ENCODE data around the gene CDR2.
"Not testable (repeated sequence)": the region's sequence is repeated elsewhere in the genome, so short reads cannot be mapped to it uniquely, and the experiment has no call there.

Gene CDR2

GRCh38 chr16:22322741-22323140 lies 51.7 kb downstream of the CDR2 start:
- DNase-seq = no peak

DNA sequence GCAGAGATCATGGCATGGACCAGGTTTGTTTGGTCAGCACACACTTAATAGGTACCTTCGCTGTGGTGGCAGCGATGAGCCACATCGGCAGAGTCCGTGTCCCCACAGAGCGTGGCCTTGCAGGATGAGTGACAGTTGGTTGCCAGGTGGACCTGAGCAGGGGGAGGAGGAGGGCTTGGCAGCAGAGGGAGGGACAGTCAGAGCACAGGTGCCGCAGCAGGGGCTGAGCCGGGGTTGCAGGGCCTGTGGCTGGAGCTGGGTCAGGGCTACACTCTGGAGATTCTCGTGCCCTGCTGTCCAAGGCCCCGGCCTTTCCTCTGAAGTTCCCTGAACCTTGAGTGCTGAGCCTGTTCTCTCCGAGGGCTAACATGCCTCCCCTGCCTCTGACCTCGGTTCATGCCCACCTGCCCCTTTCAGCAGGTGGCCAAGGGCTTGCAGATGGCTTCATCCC lies 52.4 kb downstream of the CDR2 start:
- DNase-seq = no peak

DNA sequence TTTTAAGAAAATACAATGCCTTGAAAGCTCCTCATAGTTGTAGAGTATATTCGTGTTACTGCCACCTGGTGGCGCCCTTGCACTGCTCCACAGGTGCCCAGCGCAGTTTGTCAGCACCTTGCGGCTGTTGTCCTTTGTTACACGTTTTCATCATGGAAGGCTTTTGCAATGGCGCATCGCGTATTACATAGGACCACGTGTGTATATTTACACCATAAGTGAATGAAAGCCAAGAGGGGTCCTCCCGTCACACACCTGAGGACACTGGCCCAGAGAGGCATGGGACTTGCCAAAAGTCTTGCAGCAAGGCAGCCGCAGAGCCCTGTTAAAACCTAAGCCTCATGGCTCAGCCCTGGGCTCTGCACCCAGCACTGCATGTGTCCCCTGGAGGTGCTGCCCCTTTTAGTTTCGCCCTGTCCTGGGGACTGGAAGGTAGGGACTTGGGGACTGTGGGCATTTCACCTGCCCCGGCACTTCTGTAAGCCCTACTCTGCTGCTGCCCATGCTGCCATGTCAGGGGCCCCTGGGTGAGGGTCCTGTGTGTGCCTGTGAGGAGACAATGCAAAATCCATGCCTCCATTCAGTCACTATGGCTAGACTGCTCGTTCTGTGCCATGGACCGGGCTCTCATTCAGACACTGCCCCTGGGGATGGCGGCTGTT lies 52.9 kb downstream of the CDR2 start:
- peak; percentile 67 for DNase-seq

DNA sequence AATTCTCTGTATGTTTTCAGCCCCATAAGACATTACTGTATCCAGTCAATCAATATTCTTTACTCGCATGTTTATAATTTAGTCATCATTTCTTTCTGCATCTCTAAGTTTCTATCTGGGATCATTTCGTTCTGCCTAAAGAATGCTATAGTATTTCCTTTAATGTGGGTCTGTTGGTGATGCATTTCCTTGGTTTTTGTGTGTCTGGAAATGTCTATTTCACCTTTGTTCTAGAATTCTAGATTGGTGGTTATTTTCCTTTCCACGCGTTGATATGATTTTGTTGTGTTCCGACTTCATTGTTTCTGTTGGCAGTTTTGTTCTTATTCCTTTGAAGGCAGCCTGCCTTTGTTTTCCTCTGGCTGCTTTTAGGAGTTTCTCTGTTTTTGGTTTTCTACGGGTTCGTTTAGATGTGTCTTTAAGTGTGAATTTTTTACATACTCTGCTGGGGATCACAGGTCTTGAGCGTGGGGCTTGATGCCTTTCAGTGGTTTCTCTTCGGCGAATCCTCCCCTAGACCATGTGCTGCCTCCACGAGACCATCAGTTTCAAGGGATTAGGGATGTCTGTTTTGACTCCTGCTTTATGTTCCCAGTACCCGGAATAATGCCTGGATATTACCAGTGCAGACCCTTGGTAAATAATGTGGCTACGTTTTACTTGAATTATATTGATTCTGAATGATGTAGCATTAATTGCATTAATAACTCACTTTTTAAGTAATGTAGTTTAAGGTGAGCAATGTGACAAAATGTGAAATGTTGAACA lies 53.7 kb downstream of the CDR2 start:
- DNase-seq = no peak

DNA sequence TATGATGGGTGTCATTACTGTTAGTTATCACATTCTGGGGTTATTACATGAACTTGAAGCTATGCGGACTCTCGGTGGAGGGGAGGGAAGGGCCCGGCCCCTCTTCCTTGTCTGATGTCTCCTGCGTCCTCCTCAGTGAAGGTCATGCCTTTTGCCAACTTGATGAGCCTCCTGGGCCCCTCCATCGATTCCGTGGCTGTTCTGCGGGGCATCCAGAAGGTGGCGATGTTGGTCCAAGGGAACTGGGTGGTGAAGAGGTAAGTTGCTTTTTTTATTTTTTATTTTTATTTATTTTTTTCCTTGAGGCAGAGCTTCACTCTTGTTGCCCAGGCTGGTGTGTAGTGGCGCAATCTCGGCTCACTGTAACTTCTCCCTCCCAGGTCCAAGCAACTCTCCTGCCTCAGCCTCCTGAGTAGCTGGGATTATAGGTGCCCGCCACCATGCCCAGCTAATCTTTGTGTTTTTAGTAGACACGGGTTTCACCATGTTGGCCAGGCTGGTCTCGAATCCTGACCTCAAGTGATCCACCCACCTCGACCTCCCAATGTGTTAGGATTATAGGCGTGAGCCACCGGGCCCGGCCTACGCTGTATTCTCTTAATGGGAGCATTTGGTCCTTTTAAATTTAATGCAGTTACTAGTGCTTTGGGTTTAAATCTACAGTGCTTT lies 55.6 kb downstream of the CDR2 start:
- DNase-seq = peak; percentile 59

DNA sequence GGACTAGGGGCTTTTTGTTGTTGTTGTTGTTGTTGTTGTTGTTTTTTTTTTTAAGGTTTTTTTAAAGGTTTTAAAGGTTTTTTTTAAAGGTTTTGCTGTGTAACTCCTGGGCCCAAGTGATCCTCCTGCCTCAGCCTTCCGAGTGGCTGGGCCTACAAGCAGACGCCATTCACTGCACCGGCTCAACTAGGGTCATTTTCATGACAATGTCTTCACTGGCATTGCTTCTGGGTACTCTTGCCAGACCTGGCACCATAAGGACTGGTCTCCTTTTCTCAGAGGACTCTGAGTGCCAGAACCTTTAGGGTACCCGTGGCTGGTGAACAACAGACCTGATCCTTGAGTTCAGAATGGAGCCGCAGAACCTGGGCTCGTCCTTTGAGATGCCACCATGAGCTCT lies 56.8 kb downstream of the CDR2 start:
- DNase-seq = no peak

DNA sequence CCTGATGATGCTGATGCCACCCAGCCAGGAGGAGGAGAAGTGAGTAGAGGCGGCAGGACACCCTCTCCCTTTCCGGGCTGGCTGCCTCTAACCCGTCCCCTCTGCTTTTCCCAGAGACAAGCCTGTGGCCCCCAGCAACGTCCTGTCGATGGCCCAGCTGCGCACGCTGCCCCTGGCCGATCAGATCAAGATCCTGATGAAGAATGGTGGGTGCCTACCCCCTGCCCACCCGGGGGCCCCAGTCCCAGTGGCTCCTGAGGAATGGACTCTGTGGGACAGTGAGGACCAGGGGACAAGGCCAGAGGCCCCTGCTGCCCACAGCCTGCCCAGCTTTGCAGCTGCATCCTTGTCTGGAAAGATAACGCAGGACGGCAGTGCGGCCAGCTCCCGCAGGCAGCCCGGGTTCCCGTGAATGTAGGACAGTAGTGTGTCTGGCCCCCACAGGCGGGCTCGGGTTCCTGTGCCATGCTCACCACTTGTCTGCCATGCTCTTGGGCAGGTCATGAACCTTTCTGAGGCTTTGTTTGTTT lies 57.4 kb downstream of the CDR2 start:
- no peak for DNase-seq

DNA sequence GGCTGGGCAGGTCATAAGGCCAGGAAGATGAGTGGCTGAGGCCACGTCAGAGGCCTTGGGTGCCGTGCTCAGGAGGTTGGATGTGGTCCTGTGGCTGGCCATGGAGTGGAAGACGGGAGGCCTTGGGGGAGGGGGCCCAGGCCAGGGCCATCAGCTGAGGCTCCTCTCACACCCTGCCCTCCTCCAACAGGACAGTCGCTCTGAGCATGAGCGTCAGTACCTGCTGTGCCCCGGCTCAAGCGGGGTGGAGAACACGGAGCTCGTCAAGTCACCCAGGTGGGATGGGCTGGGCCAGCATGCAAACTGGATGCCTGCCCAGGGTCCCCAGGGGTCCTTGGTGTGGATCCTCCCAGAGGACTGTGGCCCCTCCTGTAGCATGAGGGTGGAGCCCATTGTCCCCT lies 58.0 kb downstream of the CDR2 start:
- DNase-seq = no peak

DNA sequence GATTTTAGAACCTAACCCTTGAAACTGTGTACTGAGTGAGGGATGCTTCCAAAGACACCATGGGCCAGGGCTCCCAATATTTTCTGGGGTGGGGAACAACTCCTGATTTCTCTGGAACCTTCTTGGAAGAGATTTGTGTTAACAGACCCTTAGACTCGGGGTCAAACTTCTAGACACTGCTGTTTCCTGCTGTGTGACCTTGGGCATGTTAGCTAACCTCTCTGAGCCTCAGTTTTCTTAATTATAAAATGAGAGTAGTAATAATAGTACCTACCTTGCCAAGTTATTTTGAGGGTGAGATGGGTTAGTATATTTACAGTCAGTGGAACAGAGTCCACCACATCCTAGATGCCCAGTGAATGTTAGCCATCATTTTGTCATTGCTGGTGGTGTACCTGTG lies 58.4 kb downstream of the CDR2 start:
- DNase-seq = no peak

GRCh38 chr16:22314661-22315626 lies 59.5 kb downstream of the CDR2 start:
- no peak for DNase-seq

DNA sequence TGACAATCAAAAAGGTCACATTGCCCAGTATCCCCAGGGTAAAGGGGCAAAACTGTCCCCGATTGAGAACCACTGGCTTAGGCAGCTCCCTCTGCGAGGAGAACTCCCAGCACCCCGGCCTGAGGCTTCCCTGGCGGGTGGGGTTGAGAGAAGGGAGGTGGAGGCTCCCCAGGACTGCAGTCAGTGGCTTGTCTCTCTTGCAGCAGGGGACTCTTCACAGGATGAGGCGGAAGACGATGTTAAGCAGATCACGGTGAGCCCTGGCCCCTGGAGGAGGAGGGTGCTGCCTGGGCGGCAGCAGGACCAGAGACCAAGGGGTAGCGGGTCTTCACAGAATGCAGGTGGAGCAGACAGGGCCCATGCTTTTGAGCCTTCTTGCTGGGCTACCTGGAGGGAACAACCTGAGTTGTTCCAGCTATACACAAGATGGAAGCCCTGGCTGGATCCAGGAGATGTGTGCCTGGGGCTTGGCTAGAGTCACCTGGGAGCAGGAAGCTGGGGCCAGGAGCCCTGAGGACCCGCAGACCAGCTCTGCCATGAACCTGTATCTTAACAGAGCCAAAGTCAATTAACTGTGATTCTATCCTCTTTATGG lies 60.4 kb downstream of the CDR2 start:
- DNase-seq = no peak

DNA sequence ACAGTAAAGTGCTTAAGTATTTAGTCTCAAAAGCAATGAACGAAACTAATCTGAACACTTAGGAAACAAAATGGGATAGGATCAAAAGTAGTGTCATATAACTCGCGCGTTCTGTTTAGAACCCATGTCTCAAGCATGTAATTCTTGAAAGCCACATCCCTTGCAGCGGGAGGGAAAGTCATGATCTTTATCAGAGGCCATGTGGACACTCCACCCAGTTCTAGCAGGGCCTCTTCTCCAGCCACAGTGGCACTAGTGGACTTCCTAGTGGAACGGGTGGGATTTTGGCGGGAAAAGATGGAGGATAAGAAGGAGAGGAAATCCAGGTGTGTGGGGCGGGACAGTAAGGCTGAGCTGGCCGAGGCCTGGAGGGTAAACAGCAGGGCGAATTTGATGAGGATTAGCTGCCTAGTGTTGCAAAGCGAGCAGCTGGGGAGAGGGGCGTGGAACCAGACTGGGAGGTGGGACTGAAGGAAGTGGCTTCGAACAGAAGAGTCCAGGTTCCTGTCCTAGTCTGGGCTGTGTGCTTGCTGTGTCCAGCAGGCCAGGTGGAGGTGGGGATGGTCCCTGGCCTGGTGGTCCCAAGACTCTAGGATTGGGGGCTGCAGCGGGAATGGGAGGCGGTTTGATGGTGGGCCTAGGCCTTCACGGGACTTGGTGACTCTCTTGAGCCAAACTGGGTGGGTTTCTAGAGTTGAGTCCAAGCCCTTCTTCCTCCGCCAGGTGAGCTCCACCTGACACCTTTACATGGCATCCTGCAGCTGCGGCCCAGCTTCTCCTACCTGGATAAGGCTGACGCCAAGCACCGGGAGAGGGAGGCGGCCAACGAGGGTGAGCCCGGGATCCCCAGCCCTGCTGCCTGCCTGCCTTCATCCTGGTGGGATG lies 61.3 kb downstream of the CDR2 start:
- DNase-seq = no peak

- DNase-seq = no peak
Measured at GRCh38 chr16:22311520-22311919, 62.9 kb downstream of the CDR2 start.

DNA sequence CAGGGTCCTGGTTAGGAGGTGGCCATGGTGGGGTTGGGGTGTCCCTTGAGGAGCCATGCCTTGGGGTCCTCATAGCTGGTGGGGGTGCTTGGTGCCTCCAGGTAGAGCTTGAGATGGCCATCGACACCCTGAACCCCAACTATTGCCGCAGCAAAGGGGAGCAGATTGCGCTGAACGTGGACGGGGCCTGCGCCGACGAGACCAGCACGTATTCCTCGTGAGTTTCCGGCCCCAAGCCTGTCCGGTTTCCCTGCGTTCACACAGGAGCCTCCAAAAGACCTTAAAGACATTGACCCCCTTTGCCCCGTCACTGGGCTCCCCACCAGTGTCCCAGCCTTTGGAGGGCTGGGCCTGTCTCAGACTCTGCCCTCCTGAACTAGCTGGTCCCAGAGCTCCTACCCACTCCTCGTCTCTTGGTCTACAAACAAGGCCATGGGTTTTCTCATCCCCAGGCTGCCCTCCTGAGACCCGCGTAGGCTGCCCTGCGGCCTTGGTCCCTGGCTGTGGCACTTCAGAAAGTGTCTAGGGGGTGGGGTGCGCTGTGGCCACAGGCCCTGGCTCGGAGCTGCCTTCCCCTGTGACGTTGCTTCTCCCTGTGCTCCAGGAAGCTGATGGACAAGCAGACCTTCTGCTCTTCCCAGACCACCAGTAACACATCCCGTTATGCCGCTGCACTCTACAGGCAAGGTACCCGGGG lies 65.4 kb downstream of the CDR2 start:
- no peak for DNase-seq

DNA sequence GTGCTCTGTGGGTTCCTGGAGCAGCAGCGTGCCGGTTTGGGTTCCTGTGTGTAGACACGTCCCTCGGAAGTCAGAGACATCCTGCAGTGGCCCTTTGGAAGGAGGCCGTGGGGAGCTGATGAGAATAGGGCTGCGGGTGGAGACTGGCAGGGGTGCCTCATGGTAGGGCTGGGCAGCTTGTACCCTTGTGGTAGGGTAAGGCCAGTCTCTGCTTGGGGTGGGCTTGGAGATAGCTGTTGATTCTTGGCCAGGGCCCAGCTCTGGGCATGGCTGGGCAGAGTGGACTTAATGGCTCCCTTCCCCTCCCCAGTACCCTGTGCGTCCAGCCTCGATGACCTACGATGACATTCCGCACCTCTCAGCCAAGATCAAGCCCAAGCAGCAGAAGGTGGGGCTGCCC lies 66.6 kb downstream of the CDR2 start:
- no peak for DNase-seq

DNA sequence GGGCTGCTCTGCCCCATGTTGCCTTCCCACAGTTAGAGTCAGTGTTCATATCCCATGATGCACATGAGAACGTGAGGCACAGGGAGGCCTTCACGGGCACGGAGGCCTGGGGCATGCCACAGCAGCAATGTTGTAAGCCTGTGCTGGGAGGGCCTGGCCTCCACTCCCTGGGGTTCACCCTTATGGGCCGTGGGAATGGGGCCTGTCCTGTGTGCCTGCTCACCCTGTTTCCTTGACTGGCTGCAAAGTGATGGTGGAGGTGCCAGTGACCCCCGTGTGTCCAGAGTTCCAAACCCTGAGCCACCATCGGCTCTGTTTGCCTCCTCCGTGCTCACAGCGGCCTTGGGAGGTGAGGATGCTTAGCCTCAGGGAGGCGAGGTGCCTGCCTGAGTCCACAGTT lies 67.6 kb downstream of the CDR2 start:
- DNase-seq = no peak

- DNase-seq = no peak
Measured at GRCh38 chr16:22304411-22304810, 70.0 kb downstream of the CDR2 start.

DNA sequence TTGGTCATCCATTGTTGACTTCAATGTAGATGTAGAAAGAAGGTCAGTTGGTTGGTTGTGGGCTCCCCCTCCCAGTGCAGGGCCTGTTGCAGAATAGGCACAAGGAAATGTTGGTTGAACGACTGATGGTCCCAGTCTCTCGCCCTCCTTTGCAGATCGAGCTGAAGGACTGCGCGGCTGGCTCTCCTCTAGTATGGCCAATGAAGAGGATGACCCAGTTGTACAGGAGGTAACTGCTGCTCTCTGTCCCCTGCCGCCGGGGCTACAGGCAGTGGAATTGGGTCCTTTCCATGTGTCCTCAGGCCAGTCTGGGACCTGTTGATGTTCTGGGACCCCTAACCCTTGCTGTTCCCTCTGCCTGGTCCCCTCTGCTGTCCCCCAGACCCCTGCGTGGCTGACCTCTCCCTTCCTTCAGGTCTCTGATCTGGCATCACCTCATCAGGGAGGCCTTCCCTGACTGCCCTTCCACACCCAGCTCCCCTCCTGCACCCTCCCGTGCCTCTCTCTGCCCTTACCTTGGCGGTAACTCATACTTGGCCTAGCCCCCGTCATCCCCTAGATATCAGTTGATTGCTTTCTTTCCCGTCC lies 71.5 kb downstream of the CDR2 start:
- DNase-seq = no peak

DNA sequence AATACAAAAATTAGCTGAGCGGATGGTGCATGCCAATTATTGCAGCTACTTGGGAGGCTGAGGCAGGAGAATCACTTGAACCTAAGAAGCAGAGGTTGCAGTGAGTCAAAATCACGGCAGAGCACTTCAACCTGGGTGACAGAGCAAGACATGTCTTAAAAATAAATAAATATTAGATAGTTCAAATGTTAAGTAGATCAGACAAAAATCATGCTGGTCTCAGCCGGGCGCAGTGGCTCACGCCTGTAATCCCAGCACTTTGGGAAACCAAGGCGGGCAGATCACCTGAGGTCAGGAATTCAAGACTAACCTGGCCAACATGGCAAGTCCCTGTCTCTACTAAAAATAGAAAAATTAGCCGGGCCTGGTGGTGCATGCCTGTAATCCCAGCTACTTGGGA lies 73.0 kb downstream of the CDR2 start:
- DNase-seq = not testable (repeated sequence)

DNA sequence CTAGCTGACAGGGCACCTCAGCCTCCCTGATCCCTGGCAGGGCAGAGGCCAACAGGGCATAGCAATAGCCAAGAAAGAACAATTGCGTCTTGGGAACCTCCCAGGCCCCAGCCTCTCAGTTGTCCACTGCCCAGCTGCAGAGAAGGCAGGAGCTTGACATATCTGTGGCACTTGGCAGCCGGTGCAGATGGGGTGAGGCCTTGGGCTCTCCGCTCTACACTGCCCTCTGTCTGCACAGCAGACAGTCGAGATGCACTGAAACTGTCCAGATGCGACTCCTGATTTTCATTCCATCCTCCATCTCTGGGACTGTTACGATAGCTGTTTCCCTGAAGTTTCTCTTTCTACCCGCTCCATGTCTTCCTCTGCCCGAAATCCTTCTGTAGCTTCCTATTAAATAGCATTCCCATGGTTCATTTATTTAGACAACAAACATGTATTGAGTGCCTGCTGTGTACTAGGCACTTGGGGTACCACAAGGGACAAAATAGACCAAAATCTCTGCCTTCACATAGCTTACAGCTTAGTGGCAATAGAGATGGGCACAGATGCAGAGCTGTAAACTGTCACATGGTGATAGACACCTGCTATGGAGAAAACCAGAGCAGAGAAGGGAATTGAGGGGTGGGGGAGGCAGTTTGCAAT lies 73.9 kb downstream of the CDR2 start:
- peak; percentile 55 for DNase-seq

Measured in activated CD4-positive, alpha-beta T cell treated with anti-CD3 and anti-CD28 coated beads, Interleukin-2, amount 50 U/mL, for 16 hours (primary cell).